HepG2 (cell line): ENCODE results near the gene MYO7A. TPM values are rescaled to one million over a fixed set of nuclear protein-coding genes. Genes with fewer than 3 reads are reported as not detected.

Experiments
- ADNP ChIP-seq: sonication (generic); formaldehyde crosslinking; IDR thresholded peaks from 2 replicates; pipeline ENCODE4 v1.4.0; 2020; ENCODE audit warnings: missing genetic modification reagents
- BATF2 ChIP-seq: sonication (generic); formaldehyde crosslinking; IDR thresholded peaks from 2 replicates; pipeline ENCODE4 v1.8.0; 2022; ENCODE audit warnings: mild to moderate bottlenecking, missing genetic modification reagents, moderate library complexity
- FOXA3 ChIP-seq: IDR thresholded peaks from 2 replicates; pipeline ENCODE4 v1.6.1; 2016; ENCODE audit warnings: missing genetic modification reagents, missing compliant biosample characterization
- GABPA ChIP-seq, 2 experiments: IDR thresholded peaks; 2 replicates each; pipeline ENCODE4 v1.6.1; 2011 to 2016; ENCODE audit warnings: low read depth in 2 of 2, low read length in 1 of 2, missing biosample characterization in 1 of 2, missing genetic modification characterization in 1 of 2
- HNRNPL ChIP-seq: fragments of 200-400 bp; formaldehyde crosslinking; IDR thresholded peaks from 2 replicates; pipeline ENCODE4 v1.6.1; 2017; ENCODE audit warnings: mild to moderate bottlenecking, low read depth, low read length
- HOXA5 ChIP-seq: sonication (generic); formaldehyde crosslinking; IDR thresholded peaks from 2 replicates; pipeline ENCODE4 v1.4.0; 2020; ENCODE audit warnings: missing genetic modification reagents
- MTF1 ChIP-seq: sonication (generic); formaldehyde crosslinking; IDR thresholded peaks from 2 replicates; pipeline ENCODE4 v1.5.0; 2020; ENCODE audit warnings: missing genetic modification reagents
- NFE2 ChIP-seq: sonication (generic); formaldehyde crosslinking; IDR thresholded peaks from 2 replicates; pipeline ENCODE4 v1.4.0; 2020; ENCODE audit warnings: missing genetic modification reagents
- NFE2L1 ChIP-seq: sonication (generic); formaldehyde crosslinking; IDR thresholded peaks from 2 replicates; pipeline ENCODE4 v1.4.0; 2020; ENCODE audit warnings: missing genetic modification reagents, mild to moderate bottlenecking, borderline replicate concordance
- NFYB ChIP-seq: sonication (generic); formaldehyde crosslinking; IDR thresholded peaks from 2 replicates; pipeline ENCODE4 v1.4.0; 2020; ENCODE audit warnings: missing genetic modification reagents
- NKX3-1 ChIP-seq: sonication (generic); formaldehyde crosslinking; IDR thresholded peaks from 2 replicates; pipeline ENCODE4 v1.5.0; 2020; ENCODE audit warnings: missing genetic modification reagents
- RBM39 ChIP-seq: fragments of 200-400 bp; formaldehyde crosslinking; IDR thresholded peaks from one replicate; pipeline ENCODE4 v1.6.1; 2018; ENCODE audit warnings: antibody characterized with exemption, mild to moderate bottlenecking, low read depth, low read length; ENCODE audit not compliant: poor library complexity, severe bottlenecking
- SOX13 ChIP-seq, 3 experiments: fragments of 450-650 bp in 1 of 3; sonication (generic) in 1 of 3; formaldehyde crosslinking in 1 of 3; IDR thresholded peaks in 2 of 3; conservative IDR thresholded peaks in 1 of 3; 2 replicates each; pipeline versions ENCODE4 v1.5.0 to v1.6.1; 2016 to 2020; ENCODE audit warnings: antibody characterized with exemption in 1 of 3, mild to moderate bottlenecking in 1 of 3, missing compliant biosample characterization in 1 of 3, missing genetic modification reagents in 1 of 3, moderate library complexity in 1 of 3
- ZBTB10 ChIP-seq: sonication (generic); formaldehyde crosslinking; IDR thresholded peaks from 2 replicates; pipeline ENCODE4 v1.4.0; 2020; ENCODE audit warnings: missing genetic modification reagents, borderline replicate concordance
- ZFP36L1 ChIP-seq: sonication (generic); formaldehyde crosslinking; IDR thresholded peaks from 2 replicates; pipeline ENCODE4 v1.8.0; 2022; ENCODE audit warnings: mild to moderate bottlenecking, missing genetic modification reagents, moderate library complexity
- ZFP41 ChIP-seq: sonication (generic); formaldehyde crosslinking; IDR thresholded peaks from 2 replicates; pipeline ENCODE4 v1.4.0; 2020; ENCODE audit warnings: mild to moderate bottlenecking, missing genetic modification reagents, borderline replicate concordance
- ZNF329 ChIP-seq: sonication (generic); formaldehyde crosslinking; IDR thresholded peaks from 2 replicates; pipeline ENCODE4 v1.9.0; 2021; ENCODE audit warnings: low read depth, mild to moderate bottlenecking, missing genetic modification reagents
- ZNF552 ChIP-seq: sonication (generic); formaldehyde crosslinking; IDR thresholded peaks from 2 replicates; pipeline ENCODE4 v1.9.0; 2022; ENCODE audit warnings: missing genetic modification reagents, mild to moderate bottlenecking, borderline replicate concordance
- ZNF563 ChIP-seq: sonication (generic); formaldehyde crosslinking; IDR thresholded peaks from 2 replicates; pipeline ENCODE4 v1.8.0; 2022; ENCODE audit warnings: mild to moderate bottlenecking, moderate library complexity, missing genetic modification reagents
- ZNF607 ChIP-seq: sonication (generic); formaldehyde crosslinking; IDR thresholded peaks from 2 replicates; pipeline ENCODE4 v1.5.1; 2020; ENCODE audit warnings: missing genetic modification reagents, mild to moderate bottlenecking, borderline replicate concordance
- ZNF619 ChIP-seq: sonication (generic); formaldehyde crosslinking; IDR thresholded peaks from 2 replicates; pipeline ENCODE4 v1.4.0; 2020; ENCODE audit warnings: mild to moderate bottlenecking, missing genetic modification reagents
- ZNF75D ChIP-seq: sonication (generic); formaldehyde crosslinking; IDR thresholded peaks from 2 replicates; pipeline ENCODE4 v1.8.1; 2023; ENCODE audit warnings: missing genetic modification reagents, mild to moderate bottlenecking, borderline replicate concordance
- ZSCAN21 ChIP-seq: sonication (generic); formaldehyde crosslinking; IDR thresholded peaks from 2 replicates; pipeline ENCODE4 v1.8.0; 2022; ENCODE audit warnings: mild to moderate bottlenecking, missing genetic modification reagents, moderate library complexity, borderline replicate concordance
- polyA plus RNA-seq, 8 experiments: library from polyadenylated mRNA; depleted of rRNA in 3 of 8; stranded (reverse) in 7 of 8; unstranded in 1 of 8; fragments of >200 nt; fragmentation: Illumina TruSeq in 4 of 8; extraction: Trizol in 4 of 8; gene quantifications; 2 replicates each; pipeline versions ENCODE4 v1.2.1 to v1.2.3, GENCODE V29; 2011 to 2016; ENCODE audit warnings: low read depth in 4 of 8, missing spikeins in 1 of 8, mixed read lengths in 1 of 8; ENCODE audit not compliant: insufficient read depth in 1 of 8
- total RNA-seq, 5 experiments: library from RNA; depleted of rRNA; stranded (reverse); fragments of >200 nt; fragmentation: Illumina TruSeq; extraction: Trizol; gene quantifications; 2 replicates each; pipeline ENCODE4 v1.2.3, GENCODE V29; 2016; ENCODE audit warnings: low read depth in 1 of 5
- TF ChIP-seq, protein P1 (sequence below): sonication (generic); formaldehyde crosslinking; IDR thresholded peaks from 2 replicates; pipeline ENCODE4 v1.5.0; 2020; ENCODE audit warnings: mild to moderate bottlenecking, missing genetic modification reagents, borderline replicate concordance

MYO7A gene
- total and polyA plus RNA-seq, 2 of the 13 experiments (the other 11 are each of a cell fraction or from before 2014, with no cell fraction given), result 7.5 to 10.0 TPM

- no peak for TF ChIP-seq ZNF329 (CRISPR knock-in tag)
- no peak for TF ChIP-seq ZFP36L1 (CRISPR knock-in tag)
- peak; percentile 46; the same call in 1 of the 2 replicates for TF ChIP-seq HNRNPL
- TF ChIP-seq ZFP41 (CRISPR knock-in tag), result no peak
- TF ChIP-seq NFYB (CRISPR knock-in tag), result no peak
- no peak for TF ChIP-seq BATF2 (CRISPR knock-in tag)
- TF ChIP-seq, protein P1, sequence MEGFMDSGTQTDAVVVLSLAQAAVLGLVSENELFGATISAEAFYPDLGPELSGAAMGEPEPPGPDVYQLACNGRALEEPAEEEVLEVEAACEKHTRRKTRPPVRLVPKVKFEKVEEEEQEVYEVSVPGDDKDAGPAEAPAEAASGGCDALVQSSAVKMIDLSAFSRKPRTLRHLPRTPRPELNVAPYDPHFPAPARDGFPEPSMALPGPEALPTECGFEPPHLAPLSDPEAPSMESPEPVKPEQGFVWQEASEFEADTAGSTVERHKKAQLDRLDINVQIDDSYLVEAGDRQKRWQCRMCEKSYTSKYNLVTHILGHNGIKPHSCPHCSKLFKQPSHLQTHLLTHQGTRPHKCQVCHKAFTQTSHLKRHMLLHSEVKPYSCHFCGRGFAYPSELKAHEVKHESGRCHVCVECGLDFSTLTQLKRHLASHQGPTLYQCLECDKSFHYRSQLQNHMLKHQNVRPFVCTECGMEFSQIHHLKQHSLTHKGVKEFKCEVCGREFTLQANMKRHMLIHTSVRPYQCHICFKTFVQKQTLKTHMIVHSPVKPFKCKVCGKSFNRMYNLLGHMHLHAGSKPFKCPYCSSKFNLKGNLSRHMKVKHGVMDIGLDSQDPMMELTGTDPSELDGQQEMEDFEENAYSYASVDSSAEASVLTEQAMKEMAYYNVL (CRISPR knock-in tag), result 0 out of 2 replicates have a peak, but pooled peaks have one; percentile 62
- TF ChIP-seq ZNF563, result no peak
- TF ChIP-seq FOXA3 (CRISPR knock-in tag), result peak; percentile 51
- 0 out of 2 replicates have a peak, but pooled peaks have one; percentile 14 for TF ChIP-seq ZNF619 (CRISPR knock-in tag)
- TF ChIP-seq NFE2, result no peak
- TF ChIP-seq NFE2L1, result no peak
- TF ChIP-seq ADNP (CRISPR knock-in tag), result no peak
- no peak for TF ChIP-seq GABPA (IDR thresholded peaks at IDR 0.05; ENCODE audit: low read depth, low read length)
- no peak for TF ChIP-seq GABPA (CRISPR knock-in tag; IDR thresholded peaks at IDR 0.05; ENCODE audit: low read depth)
- no peak for TF ChIP-seq ZNF75D
- TF ChIP-seq SOX13 (IDR thresholded peaks at IDR 0.05), result no peak
- peak in 1 of 2 experiments; percentile 57; a peak in 2 of 4 replicates for TF ChIP-seq SOX13 (CRISPR knock-in tag; conservative IDR thresholded peaks at IDR 0.05 in 1 of 2, IDR thresholded peaks at IDR 0.05 in 1 of 2)
- TF ChIP-seq HOXA5, result no peak
- TF ChIP-seq ZNF552 (CRISPR knock-in tag), result no peak
- TF ChIP-seq NKX3-1, result no peak
- TF ChIP-seq ZBTB10, result no peak; the same call in 1 of the 2 replicates
- TF ChIP-seq ZSCAN21 (CRISPR knock-in tag), result peak; percentile 60
- TF ChIP-seq ZNF607 (CRISPR knock-in tag), result peak; percentile 77; the same call in 1 of the 2 replicates
- TF ChIP-seq RBM39, result peak; percentile 30
- no peak for TF ChIP-seq MTF1 (CRISPR knock-in tag)
These were observed 2.9 kb downstream of the MYO7A start (continued) for GRCh38 chr11:77130763-77131513.
